SK-N-SH (cell line): ENCODE data around the gene DPF1. TPM values are rescaled to one million over a fixed set of nuclear protein-coding genes. Genes with fewer than 3 reads are reported as not detected.
"Not testable (repeated sequence)": the region's sequence is repeated elsewhere in the genome, so short reads cannot be mapped to it uniquely, and the experiment has no call there.

ENCODE experiments used
- CTCF ChIA-PET: fragments of 300-600, 350-600 bp; formaldehyde crosslinking; extraction: SDS; loops from one replicate; lab custom pipeline; 2021; lab: Yijun Ruan, JAX
- POLR2A ChIA-PET: fragments of 350-600 bp; sonication (Branson Sonifier 250); formaldehyde crosslinking; extraction: SDS; loops from one replicate; lab custom pipeline; 2020; ENCODE audit warnings: antibody characterized with exemption, inconsistent platforms; lab: Yijun Ruan, JAX
- DNase-seq: peaks from one replicate; pipeline ENCODE4 v3.0.0; 2012
- H2AFZ ChIP-seq: fragments of 200-600 bp; sonication (generic); 2 replicates; pipeline ENCODE4 v1.8.1; 2016; ENCODE audit warnings: antibody characterized with exemption, mild to moderate bottlenecking, low read depth
- H3F3A ChIP-seq: fragments of 200-600 bp; sonication (generic); replicated peaks from 2 replicates; pipeline ENCODE3; 2016; ENCODE audit warnings: antibody characterized with exemption, mild to moderate bottlenecking; ENCODE audit not compliant: insufficient read depth
- H3K27ac ChIP-seq, 2 experiments: fragments of 200-500 bp in 1 of 2; fragments of 200-600 bp in 1 of 2; sonication (Bioruptor generic) in 1 of 2; sonication (generic), shearing (Covaris generic) in 1 of 2; 2 replicates each; pipeline versions ENCODE4 v1.5.1 to v1.6.1; 2014 to 2016; ENCODE audit warnings: low read depth in 2 of 2, inconsistent platforms in 1 of 2, low read length in 1 of 2, mild to moderate bottlenecking in 1 of 2, mixed read lengths in 1 of 2
- H3K27me3 ChIP-seq: fragments of 200-600 bp; sonication (generic), shearing (Covaris generic); 2 replicates; pipeline ENCODE4 v1.6.1; 2016; ENCODE audit warnings: mixed run types; ENCODE audit not compliant: insufficient read depth
- H3K36me3 ChIP-seq, 2 experiments: fragments of 200-500 bp in 1 of 2; fragments of 200-600 bp in 1 of 2; sonication (Bioruptor generic) in 1 of 2; sonication (generic) in 1 of 2; replicated peaks in 1 of 2; 2 replicates each; pipeline versions ENCODE3 to v1.5.1; 2014 to 2016; ENCODE audit warnings: low read length in 1 of 2, mild to moderate bottlenecking in 1 of 2; ENCODE audit not compliant: insufficient read depth in 2 of 2, control insufficient read depth in 1 of 2
- H3K4me1 ChIP-seq, 2 experiments: fragments of 200-500 bp in 1 of 2; fragments of 200-600 bp in 1 of 2; sonication (Bioruptor generic) in 1 of 2; sonication (generic), shearing (Covaris generic) in 1 of 2; 2 replicates each; pipeline versions ENCODE4 v1.5.1 to v1.6.1; 2014 to 2016; ENCODE audit warnings: low read depth in 1 of 2, low read length in 1 of 2, mixed run types in 1 of 2; ENCODE audit not compliant: insufficient read depth in 2 of 2, control insufficient read depth in 1 of 2
- H3K4me2 ChIP-seq: fragments of 200-600 bp; sonication (generic), shearing (Covaris generic); 2 replicates; pipeline ENCODE4 v1.6.1; 2017; ENCODE audit warnings: mixed run types
- H3K4me3 ChIP-seq, 2 experiments: fragments of 200-500 bp in 1 of 2; fragments of 200-600 bp in 1 of 2; sonication (Bioruptor generic) in 1 of 2; sonication (generic), shearing (Covaris generic) in 1 of 2; 2 replicates each; pipeline versions ENCODE4 v1.5.1 to v1.8.1; 2014 to 2016; ENCODE audit warnings: low read depth in 2 of 2, inconsistent platforms in 1 of 2, low read length in 1 of 2, mild to moderate bottlenecking in 1 of 2, mixed read lengths in 1 of 2, moderate library complexity in 1 of 2
- H3K79me2 ChIP-seq: fragments of 200-600 bp; sonication (generic); 2 replicates; pipeline ENCODE4 v1.8.1; 2017; ENCODE audit warnings: mild to moderate bottlenecking; ENCODE audit not compliant: insufficient read depth
- H3K9ac ChIP-seq: fragments of 200-600 bp; sonication (generic); 2 replicates; pipeline ENCODE4 v1.6.1; 2017; ENCODE audit warnings: mixed run types
- H3K9me2 ChIP-seq: fragments of 200-600 bp; sonication (generic); 2 replicates; pipeline ENCODE4 v1.6.1; 2017; ENCODE audit warnings: mixed run types
- H3K9me3 ChIP-seq: fragments of 200-600 bp; sonication (generic); 2 replicates; pipeline ENCODE4 v1.6.1; 2017; ENCODE audit warnings: mixed run types, mild to moderate bottlenecking, moderate library complexity
- H4K20me1 ChIP-seq: fragments of 200-600 bp; sonication (generic); 2 replicates; pipeline ENCODE4 v1.6.1; 2017; ENCODE audit warnings: mild to moderate bottlenecking, mixed run types; ENCODE audit not compliant: insufficient read depth
- EZH2phosphoT487 ChIP-seq: fragments of 200-600 bp; sonication (generic); IDR thresholded peaks from 2 replicates; pipeline ENCODE4 v1.6.1; 2017; ENCODE audit warnings: low read depth, mixed run types, mild to moderate bottlenecking, antibody characterized with exemption, moderate library complexity, borderline replicate concordance
- FOXJ3 ChIP-seq: sonication (generic); formaldehyde crosslinking; IDR thresholded peaks from 2 replicates; pipeline ENCODE4 v1.5.1; 2020; ENCODE audit warnings: mild to moderate bottlenecking, missing genetic modification reagents
- GATA2 ChIP-seq: sonication (generic); formaldehyde crosslinking; IDR thresholded peaks from 2 replicates; pipeline ENCODE4 v1.5.0; 2020; ENCODE audit warnings: mild to moderate bottlenecking, missing genetic modification reagents
- MAX ChIP-seq: IDR thresholded peaks from 2 replicates; pipeline ENCODE4 v1.4.0; 2012; ENCODE audit warnings: low read depth
- MXI1 ChIP-seq: IDR thresholded peaks from 2 replicates; pipeline ENCODE4 v1.6.1; 2012; ENCODE audit warnings: mild to moderate bottlenecking, low read depth, low read length, improper control_type of control experiment
- NRF1 ChIP-seq: IDR thresholded peaks from 2 replicates; pipeline ENCODE4 v1.6.1; 2012; ENCODE audit warnings: low read depth, mild to moderate bottlenecking, low read length
- RFX5 ChIP-seq: IDR thresholded peaks from 2 replicates; pipeline ENCODE4 v1.6.1; 2012; ENCODE audit warnings: mild to moderate bottlenecking, improper control_type of control experiment, low read length
- TEAD4 ChIP-seq: IDR thresholded peaks from 2 replicates; pipeline ENCODE4 v1.4.0; 2012; ENCODE audit warnings: mild to moderate bottlenecking, borderline replicate concordance; ENCODE audit not compliant: insufficient read depth
- USF2 ChIP-seq: fragments of 150-350 bp; IDR thresholded peaks from 2 replicates; pipeline ENCODE4 v1.6.1; 2017; ENCODE audit warnings: antibody characterized with exemption, low read length, low read depth, borderline replicate concordance
- YY1 ChIP-seq: IDR thresholded peaks from 2 replicates; pipeline ENCODE4 v1.4.0; 2012; ENCODE audit warnings: low read depth, mild to moderate bottlenecking
- WGBS: methylation state at CpG from one replicate; pipeline ENCODE4 v1.1.6; 2017; ENCODE audit warnings: low lambda C conversion rate; 5-methylcytosine and 5-hydroxymethylcytosine counted together
- polyA plus RNA-seq, 3 experiments: library from polyadenylated mRNA; depleted of rRNA; stranded (reverse); fragments of >200 nt; gene quantifications; 2 replicates each; pipeline ENCODE4 v1.2.3, GENCODE V29; 2012
- TF ChIP-seq, protein P1 (sequence below): IDR thresholded peaks from 2 replicates; pipeline ENCODE4 v1.4.0; 2012; ENCODE audit warnings: low read depth, borderline replicate concordance
- TF ChIP-seq, protein P2 (sequence below): IDR thresholded peaks from 2 replicates; pipeline ENCODE4 v1.6.1; 2012; ENCODE audit warnings: mild to moderate bottlenecking, low read depth, low read length, moderate library complexity
- TF ChIP-seq, protein P3 (sequence below): fragments of 200-600 bp; sonication (generic); IDR thresholded peaks from 2 replicates; pipeline ENCODE4 v1.6.1; 2017; ENCODE audit warnings: antibody characterized with exemption, mild to moderate bottlenecking, moderate library complexity

Gene DPF1
- polyA plus RNA-seq, 1 of the 3 experiments (the other 2 are of a cell fraction) = 4.8 TPM

GRCh38 chr19:38231918-38232317, 7.9 kb upstream of the DPF1 start:
- no peak overlapping the region for H3K27ac ChIP-seq
- H3K4me1 ChIP-seq = peaks cover 0 to 6% of the 10 kb centered on the region in 2 experiments; a peak in 1 of 4 replicates
- no peaks in the 10 kb centered on the region for H3K79me2 ChIP-seq
- no peaks in the 10 kb centered on the region for H3K9me3 ChIP-seq
- no peak overlapping the region for H3K9ac ChIP-seq
- TF ChIP-seq RFX5 (no peak), YY1 (no peak), TEAD4 (no peak), NRF1 (no peak), GATA2 (no peak), MXI1 (no peak), EZH2phosphoT487 (no peak), USF2 (no peak), FOXJ3 (CRISPR knock-in tag) (no peak), MAX (no peak)
- TF ChIP-seq, protein P1, sequence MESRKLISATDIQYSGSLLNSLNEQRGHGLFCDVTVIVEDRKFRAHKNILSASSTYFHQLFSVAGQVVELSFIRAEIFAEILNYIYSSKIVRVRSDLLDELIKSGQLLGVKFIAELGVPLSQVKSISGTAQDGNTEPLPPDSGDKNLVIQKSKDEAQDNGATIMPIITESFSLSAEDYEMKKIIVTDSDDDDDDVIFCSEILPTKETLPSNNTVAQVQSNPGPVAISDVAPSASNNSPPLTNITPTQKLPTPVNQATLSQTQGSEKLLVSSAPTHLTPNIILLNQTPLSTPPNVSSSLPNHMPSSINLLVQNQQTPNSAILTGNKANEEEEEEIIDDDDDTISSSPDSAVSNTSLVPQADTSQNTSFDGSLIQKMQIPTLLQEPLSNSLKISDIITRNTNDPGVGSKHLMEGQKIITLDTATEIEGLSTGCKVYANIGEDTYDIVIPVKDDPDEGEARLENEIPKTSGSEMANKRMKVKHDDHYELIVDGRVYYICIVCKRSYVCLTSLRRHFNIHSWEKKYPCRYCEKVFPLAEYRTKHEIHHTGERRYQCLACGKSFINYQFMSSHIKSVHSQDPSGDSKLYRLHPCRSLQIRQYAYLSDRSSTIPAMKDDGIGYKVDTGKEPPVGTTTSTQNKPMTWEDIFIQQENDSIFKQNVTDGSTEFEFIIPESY = no peak
- TF ChIP-seq, protein P2, sequence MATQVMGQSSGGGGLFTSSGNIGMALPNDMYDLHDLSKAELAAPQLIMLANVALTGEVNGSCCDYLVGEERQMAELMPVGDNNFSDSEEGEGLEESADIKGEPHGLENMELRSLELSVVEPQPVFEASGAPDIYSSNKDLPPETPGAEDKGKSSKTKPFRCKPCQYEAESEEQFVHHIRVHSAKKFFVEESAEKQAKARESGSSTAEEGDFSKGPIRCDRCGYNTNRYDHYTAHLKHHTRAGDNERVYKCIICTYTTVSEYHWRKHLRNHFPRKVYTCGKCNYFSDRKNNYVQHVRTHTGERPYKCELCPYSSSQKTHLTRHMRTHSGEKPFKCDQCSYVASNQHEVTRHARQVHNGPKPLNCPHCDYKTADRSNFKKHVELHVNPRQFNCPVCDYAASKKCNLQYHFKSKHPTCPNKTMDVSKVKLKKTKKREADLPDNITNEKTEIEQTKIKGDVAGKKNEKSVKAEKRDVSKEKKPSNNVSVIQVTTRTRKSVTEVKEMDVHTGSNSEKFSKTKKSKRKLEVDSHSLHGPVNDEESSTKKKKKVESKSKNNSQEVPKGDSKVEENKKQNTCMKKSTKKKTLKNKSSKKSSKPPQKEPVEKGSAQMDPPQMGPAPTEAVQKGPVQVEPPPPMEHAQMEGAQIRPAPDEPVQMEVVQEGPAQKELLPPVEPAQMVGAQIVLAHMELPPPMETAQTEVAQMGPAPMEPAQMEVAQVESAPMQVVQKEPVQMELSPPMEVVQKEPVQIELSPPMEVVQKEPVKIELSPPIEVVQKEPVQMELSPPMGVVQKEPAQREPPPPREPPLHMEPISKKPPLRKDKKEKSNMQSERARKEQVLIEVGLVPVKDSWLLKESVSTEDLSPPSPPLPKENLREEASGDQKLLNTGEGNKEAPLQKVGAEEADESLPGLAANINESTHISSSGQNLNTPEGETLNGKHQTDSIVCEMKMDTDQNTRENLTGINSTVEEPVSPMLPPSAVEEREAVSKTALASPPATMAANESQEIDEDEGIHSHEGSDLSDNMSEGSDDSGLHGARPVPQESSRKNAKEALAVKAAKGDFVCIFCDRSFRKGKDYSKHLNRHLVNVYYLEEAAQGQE = no peak
- TF ChIP-seq, protein P3, sequence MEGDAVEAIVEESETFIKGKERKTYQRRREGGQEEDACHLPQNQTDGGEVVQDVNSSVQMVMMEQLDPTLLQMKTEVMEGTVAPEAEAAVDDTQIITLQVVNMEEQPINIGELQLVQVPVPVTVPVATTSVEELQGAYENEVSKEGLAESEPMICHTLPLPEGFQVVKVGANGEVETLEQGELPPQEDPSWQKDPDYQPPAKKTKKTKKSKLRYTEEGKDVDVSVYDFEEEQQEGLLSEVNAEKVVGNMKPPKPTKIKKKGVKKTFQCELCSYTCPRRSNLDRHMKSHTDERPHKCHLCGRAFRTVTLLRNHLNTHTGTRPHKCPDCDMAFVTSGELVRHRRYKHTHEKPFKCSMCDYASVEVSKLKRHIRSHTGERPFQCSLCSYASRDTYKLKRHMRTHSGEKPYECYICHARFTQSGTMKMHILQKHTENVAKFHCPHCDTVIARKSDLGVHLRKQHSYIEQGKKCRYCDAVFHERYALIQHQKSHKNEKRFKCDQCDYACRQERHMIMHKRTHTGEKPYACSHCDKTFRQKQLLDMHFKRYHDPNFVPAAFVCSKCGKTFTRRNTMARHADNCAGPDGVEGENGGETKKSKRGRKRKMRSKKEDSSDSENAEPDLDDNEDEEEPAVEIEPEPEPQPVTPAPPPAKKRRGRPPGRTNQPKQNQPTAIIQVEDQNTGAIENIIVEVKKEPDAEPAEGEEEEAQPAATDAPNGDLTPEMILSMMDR = no peak
- peaks cover under 1% of the 10 kb centered on the region for H3F3A ChIP-seq
- H3K4me3 ChIP-seq = no peak overlapping the region
- H3K27me3 ChIP-seq = no peaks in the 10 kb centered on the region
- no peaks in the 10 kb centered on the region for H4K20me1 ChIP-seq
- H2AFZ ChIP-seq = no peak overlapping the region
- ChIA-PET CTCF (interaction anchor here (2.8 to 5.5 kb wide), 2 partner anchors 89 to 329 kb away, joined by 20 to 41 read pairs; partner anchors contain the start of gene KCNK6), POLR2A (no interaction called here)
- H3K9me2 ChIP-seq = no peaks in the 10 kb centered on the region
- 86% methylated on average over 7 of the region's 7 CpGs for WGBS
- no peak for DNase-seq
- H3K4me2 ChIP-seq = no peak overlapping the region
- H3K36me3 ChIP-seq = no peaks in the 10 kb centered on the region

DNA sequence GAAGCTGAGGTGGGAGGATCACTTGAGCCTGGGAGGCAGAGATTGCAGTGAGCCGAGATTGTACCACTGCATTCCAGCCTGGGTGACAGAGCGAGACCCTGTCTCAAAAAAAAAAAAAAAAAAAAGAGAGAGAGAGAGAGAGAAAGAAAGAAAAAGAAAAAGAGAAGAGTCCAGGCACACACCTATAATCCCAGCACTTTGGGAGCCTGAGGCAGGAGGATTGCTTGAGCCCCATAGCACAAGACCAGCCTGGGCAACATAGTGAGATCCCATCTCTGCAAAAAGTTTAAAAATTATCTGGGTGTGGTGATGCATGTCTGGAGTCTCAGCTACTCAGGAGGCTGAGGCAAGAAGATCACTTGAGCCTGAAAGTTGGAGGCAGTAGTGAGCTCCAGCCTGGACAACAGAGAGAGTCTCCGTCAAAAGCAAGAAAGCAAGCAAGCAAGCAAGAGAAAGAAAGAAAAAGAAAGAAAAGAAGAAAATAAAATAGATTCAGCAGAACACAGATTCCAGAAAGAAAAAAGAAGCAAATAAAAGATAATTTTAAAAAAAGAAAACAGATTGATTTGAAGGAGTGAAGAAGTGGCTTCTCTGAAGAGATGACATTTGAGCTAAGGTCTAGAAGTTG, 6.6 kb upstream of the DPF1 start:
- H3K79me2 ChIP-seq, H3K9ac ChIP-seq, H3K4me2 ChIP-seq, H4K20me1 ChIP-seq, DNase-seq, H3K9me2 ChIP-seq, H2AFZ ChIP-seq, H3K27me3 ChIP-seq, H3K4me3 ChIP-seq, H3K4me1 ChIP-seq, H3K36me3 ChIP-seq, H3F3A ChIP-seq, H3K27ac ChIP-seq, H3K9me3 ChIP-seq: not testable (repeated sequence)
- WGBS = 55% methylated on average over 3 of the region's 3 CpGs
- ChIA-PET POLR2A (interaction anchor here (0.7 kb wide), 1 partner anchor 324 kb away, joined by 3 read pairs; the partner anchor contains the start of gene SIPA1L3), CTCF (interaction anchor here (0.8 to 5.5 kb wide), 5 partner anchors 10 to 328 kb away, joined by 3 to 41 read pairs (median 5); partner anchors contain the start of gene CATSPERG)
